ENCODE measurements around the gene ICOS.

ICOS gene

GRCh38 chr2:203936535-203936934 lies at the start of gene ICOS:
Gene ICOS, plus strand, starts transcription at chr2:203936763. Its CDS starts 52 bp downstream, at chr2:203936815.
- no peak for DNase-seq (ENCODE audit: extremely low read depth in 1 of 2, low read depth in 1 of 2)

GRCh38 chr2:203887677-203888076 lies 48.9 kb upstream of the ICOS start:
- DNase-seq (ENCODE audit: extremely low read depth in 1 of 2, low read depth in 1 of 2) = no peak

GRCh38 chr2:203889542-203889941 lies 47.0 kb upstream of the ICOS start:
- DNase-seq (ENCODE audit: extremely low read depth in 1 of 2, low read depth in 1 of 2) = no peak

GRCh38 chr2:203889944-203890343 lies 46.6 kb upstream of the ICOS start:
- DNase-seq (ENCODE audit: extremely low read depth in 1 of 2, low read depth in 1 of 2) = no peak

- no peak for DNase-seq (ENCODE audit: extremely low read depth in 1 of 2, low read depth in 1 of 2)
Measured at GRCh38 chr2:203890733-203891132, 45.8 kb upstream of the ICOS start.

GRCh38 chr2:203891474-203891873 lies 45.1 kb upstream of the ICOS start:
- no peak for DNase-seq (ENCODE audit: extremely low read depth in 1 of 2, low read depth in 1 of 2)

- no peak for DNase-seq (ENCODE audit: extremely low read depth in 1 of 2, low read depth in 1 of 2)
Measured at GRCh38 chr2:203892207-203892606, 44.4 kb upstream of the ICOS start.

- DNase-seq (ENCODE audit: extremely low read depth in 1 of 2, low read depth in 1 of 2) = no peak
Measured at GRCh38 chr2:203893401-203893800, 43.2 kb upstream of the ICOS start.

- no peak for DNase-seq (ENCODE audit: extremely low read depth in 1 of 2, low read depth in 1 of 2)
Measured at GRCh38 chr2:203893840-203894239, 42.7 kb upstream of the ICOS start.

GRCh38 chr2:203894262-203894661 lies 42.3 kb upstream of the ICOS start:
- DNase-seq (ENCODE audit: extremely low read depth in 1 of 2, low read depth in 1 of 2) = no peak

- DNase-seq (ENCODE audit: extremely low read depth in 1 of 2, low read depth in 1 of 2) = no peak
Measured at GRCh38 chr2:203897544-203897943, 39.0 kb upstream of the ICOS start.

GRCh38 chr2:203898657-203899056 lies 37.9 kb upstream of the ICOS start:
- no peak for DNase-seq (ENCODE audit: extremely low read depth in 1 of 2, low read depth in 1 of 2)

GRCh38 chr2:203900253-203900652 lies 36.3 kb upstream of the ICOS start:
- no peak for DNase-seq (ENCODE audit: extremely low read depth in 1 of 2, low read depth in 1 of 2)

- no peak for DNase-seq (ENCODE audit: extremely low read depth in 1 of 2, low read depth in 1 of 2)
Measured at GRCh38 chr2:203904022-203904421, 32.5 kb upstream of the ICOS start.

GRCh38 chr2:203905656-203906055 lies 30.9 kb upstream of the ICOS start:
- DNase-seq (ENCODE audit: extremely low read depth in 1 of 2, low read depth in 1 of 2) = no peak

- DNase-seq (ENCODE audit: extremely low read depth in 1 of 2, low read depth in 1 of 2) = no peak
Measured at GRCh38 chr2:203908066-203908796, 28.3 kb upstream of the ICOS start.

- no peak for DNase-seq (ENCODE audit: extremely low read depth in 1 of 2, low read depth in 1 of 2)
Measured at GRCh38 chr2:203908797-203909185, 27.8 kb upstream of the ICOS start.

- no peak for DNase-seq (ENCODE audit: extremely low read depth in 1 of 2, low read depth in 1 of 2)
Measured at GRCh38 chr2:203909261-203909967, 27.1 kb upstream of the ICOS start.

GRCh38 chr2:203909974-203910373 lies 26.6 kb upstream of the ICOS start:
- DNase-seq (ENCODE audit: extremely low read depth in 1 of 2, low read depth in 1 of 2) = no peak

GRCh38 chr2:203913947-203914346 lies 22.6 kb upstream of the ICOS start:
- no peak for DNase-seq (ENCODE audit: extremely low read depth in 1 of 2, low read depth in 1 of 2)

- no peak for DNase-seq (ENCODE audit: extremely low read depth in 1 of 2, low read depth in 1 of 2)
Measured at GRCh38 chr2:203914546-203915182, 21.9 kb upstream of the ICOS start.

- DNase-seq (ENCODE audit: extremely low read depth in 1 of 2, low read depth in 1 of 2) = no peak
Measured at GRCh38 chr2:203915256-203915655, 21.3 kb upstream of the ICOS start.

Data from activated CD8-positive, alpha-beta memory T cell treated with anti-CD3 and anti-CD28 coated beads for 1 hour (primary cell).